ENCODE results near the gene HIGD1A.

Gene HIGD1A

DNA sequence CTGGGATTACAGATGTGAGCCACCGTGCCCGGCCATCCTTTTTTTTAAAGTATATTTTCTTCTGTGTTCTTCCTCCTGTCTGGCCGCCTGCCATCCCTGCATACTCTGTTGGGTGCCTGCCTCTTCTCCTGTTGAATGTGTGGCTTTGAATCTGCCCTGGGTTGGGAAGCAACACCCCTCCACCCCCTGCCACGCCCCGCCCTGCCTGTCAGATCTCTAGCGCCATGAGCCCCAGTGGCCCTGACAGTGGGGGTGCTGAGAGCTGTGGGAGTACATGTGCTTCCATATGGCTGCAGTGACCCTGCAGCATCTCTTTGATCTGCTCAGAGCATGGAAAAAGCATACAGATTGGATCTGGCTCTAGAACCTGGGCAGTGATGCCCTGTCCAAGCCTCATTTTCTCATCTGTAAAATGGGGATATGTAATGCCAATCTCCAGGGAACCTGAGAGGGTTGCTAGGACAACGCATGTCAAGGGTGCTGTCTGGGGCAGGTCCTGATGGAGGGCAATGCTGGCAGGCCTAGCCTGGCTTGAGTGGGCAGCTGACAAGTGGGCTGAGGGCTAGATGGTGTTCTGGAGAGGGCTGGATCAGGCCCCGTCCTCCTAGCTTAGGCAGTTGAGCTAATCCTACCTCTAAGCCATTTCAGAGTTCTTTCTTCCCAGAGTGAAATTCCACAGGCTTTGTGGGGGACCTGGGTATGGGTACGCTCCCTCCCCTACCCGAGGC, 55.1 kb downstream of the HIGD1A start:
- FAIRE-seq (no peak), DNase-seq (ENCODE audit: insufficient read length, low spot score) (no peak)
- TF ChIP-seq POLR2A (IDR thresholded peaks at IDR 0.05; ENCODE audit: low read depth, low read length), result no peak

DNA sequence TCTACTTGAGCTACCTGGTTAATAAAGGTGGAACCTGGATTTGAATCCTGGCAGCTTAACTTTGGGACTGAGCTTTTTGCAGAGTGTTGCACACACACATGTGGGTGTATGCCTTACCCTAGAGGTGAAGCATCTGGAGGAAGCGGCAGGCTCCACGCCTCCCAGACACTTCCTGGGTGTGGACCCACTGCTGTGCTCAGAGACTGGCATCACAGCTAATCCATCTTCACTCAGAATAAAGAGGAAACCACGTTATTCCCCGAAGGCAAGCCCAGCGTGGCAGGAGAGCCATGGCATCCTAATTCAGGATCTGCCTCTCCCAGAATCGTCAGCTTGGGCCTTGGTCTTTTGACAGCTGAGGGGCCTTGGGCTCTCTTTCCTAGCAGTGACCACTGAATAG, 56.7 kb downstream of the HIGD1A start:
- no peak for TF ChIP-seq POLR2A (IDR thresholded peaks at IDR 0.05; ENCODE audit: low read depth, low read length)
- FAIRE-seq (no peak), DNase-seq (ENCODE audit: insufficient read length, low spot score) (no peak)

DNA sequence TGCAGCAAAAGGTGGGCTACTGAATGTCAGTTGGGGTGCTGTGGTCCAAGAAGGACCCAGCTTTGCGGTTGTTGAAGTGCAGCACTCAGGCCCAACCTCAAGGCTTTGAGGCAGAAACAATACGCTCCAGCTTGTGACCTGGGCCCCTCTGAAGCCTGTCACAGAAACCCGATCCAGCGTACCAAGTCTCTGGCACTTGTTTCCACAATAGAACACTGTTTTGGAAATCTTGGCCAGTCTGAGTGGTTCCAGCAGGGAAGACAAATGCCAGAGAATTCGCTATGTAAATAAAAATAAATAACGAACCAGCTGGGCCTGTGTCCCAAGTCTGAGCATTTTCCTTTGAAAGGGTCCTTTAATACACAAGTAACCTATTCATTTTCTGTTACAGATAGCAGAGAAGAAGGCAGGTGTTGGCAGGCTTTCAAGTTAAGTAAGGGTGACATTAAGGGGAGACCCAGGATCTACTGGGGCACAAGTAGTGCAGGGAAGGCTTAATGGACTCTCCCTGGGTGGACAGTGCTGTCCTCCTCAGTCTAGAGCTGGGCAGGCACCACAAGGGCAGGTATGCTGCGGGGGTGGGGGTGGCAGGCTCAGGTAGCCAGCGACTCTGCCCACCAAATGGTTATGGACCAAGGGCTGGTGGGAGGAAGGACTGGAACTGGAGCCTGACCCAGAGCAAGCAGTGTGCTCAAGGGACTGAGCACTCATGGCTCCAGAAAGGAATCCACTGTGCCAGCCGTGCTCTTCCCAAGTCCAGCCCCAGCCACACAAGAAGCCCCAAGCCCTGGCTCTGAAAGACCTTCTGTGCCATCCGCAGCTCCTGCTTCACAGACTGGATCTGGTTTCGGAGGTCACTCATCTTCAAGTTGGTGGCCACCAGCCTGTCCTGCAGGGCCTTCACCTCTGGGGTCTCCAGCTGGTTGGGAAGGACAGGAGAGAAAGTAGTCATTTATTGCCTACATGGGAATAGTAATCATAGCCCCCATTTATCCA, 57.5 kb downstream of the HIGD1A start:
- DNase-seq (ENCODE audit: insufficient read length, low spot score) (no peak), FAIRE-seq (no peak)
- TF ChIP-seq POLR2A (IDR thresholded peaks at IDR 0.05; ENCODE audit: low read depth, low read length), result no peak

DNA sequence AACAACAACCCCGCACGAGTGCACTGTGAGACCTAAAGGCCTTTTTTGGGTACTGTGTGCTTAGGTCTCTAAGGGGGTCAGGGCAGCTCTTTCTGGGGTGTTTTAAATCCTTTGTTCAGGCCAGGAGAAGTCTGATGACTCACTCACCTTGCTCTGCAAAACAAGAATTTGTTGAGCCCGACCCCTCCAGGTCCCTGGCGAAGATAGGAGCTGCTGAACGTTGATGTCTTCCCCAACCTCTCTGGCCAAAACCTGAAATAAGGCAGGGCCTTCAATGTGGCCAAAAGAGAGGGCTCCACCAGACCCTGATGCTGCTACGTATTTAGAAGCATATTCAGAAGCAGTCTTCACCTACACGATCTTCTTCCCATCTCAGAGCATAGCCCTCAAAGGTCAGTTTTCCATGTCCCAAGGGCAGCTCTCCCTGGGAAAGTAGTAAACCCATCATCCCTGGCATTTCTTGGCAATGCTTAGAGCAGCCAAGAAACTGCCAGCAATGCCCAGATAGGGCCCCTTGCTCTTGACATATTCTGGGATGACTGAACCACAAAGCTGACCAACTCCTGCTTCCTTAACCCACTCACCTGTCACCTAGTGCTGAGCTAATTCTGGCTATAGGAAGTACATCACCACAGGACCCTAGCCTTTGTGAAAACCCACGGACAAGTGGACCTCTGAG, 58.4 kb downstream of the HIGD1A start:
- TF ChIP-seq POLR2A (IDR thresholded peaks at IDR 0.05; ENCODE audit: low read depth, low read length), result no peak
- no peak for FAIRE-seq
- no peak for DNase-seq (ENCODE audit: insufficient read length, low spot score)

DNA sequence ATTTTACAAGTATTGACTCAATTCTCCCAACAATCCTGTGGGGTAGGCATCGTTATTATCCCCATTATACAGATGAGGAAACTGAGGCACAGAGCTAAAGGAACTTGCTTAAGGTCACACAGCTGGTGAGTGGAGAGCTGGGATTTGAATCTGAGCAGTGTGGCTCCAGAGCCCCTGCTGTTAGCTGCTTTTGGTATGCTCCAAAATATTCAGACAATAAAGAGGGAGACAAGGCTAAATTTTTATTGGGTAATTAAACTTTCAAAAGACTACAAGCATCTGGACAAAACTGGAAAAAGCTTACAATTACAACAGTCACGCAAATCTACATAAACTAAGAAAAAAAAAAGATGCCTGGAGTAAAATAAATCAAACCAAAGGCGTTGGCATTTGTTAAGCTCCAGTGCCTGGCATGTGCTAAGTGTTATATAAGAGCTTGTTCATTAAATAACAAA, 59.0 kb downstream of the HIGD1A start:
- no peak for FAIRE-seq
- TF ChIP-seq POLR2A (IDR thresholded peaks at IDR 0.05; ENCODE audit: low read depth, low read length), result no peak
- no peak for DNase-seq (ENCODE audit: insufficient read length, low spot score)

DNA sequence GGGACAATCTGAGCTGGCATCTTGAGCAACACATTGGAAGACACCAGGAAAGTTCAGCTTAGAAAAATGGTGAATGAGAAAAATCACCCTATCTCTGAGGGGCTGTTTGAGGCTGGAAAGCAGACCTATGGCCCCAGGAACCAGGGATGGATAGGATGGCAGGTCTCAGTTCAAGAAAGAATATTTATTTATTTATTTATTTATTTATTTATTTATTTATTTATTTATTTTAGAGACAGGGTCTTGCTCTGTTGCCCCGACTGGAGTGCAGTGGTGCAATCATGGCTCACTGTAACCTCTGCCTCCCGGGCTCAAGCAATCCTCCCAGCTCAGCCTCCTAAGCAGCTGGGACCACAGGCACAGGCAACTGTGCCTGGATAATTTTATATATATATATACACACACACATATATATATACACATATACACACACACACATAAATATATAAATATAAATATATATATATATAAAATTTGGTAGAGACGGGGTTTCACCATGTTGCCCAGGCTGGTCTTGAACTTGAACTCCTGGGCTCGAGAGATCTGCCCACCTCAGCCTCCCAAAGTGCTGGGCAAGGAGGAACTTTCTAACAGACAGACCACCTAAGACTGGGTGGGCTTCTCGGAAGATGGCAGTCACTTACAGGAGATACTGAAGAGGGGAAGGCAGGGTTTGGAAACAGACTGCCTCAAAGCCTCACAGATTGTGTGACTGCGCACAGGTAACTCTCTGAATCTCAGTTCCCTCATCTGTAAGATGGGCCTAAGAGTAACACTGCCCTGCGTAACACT, 60.9 kb downstream of the HIGD1A start:
- DNase-seq (ENCODE audit: insufficient read length, low spot score) (no peak), FAIRE-seq (no peak)
- TF ChIP-seq POLR2A (IDR thresholded peaks at IDR 0.05; ENCODE audit: low read depth, low read length), result no peak

DNA sequence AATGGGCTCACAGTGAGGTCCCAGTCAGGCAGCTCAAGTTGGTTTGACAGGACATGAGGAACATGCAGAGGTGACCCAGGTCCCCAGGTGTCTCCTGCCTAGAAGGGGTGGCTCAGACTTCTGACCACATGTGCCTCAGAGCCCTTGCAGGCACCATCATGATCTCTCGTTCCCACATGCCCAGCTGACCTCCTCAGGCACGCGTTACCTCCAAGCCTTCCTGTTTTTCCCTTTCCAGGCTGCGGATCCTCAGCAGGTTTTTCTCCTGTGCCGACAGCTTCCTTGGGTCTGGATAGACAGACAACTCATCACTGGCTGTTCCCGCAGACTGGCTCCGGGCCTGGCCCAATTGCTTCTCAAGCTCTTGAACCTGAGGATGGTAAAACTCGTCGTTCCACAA, 61.6 kb downstream of the HIGD1A start:
- no peak for TF ChIP-seq POLR2A (IDR thresholded peaks at IDR 0.05; ENCODE audit: low read depth, low read length)
- no peak for FAIRE-seq
- no peak for DNase-seq (ENCODE audit: insufficient read length, low spot score)

DNA sequence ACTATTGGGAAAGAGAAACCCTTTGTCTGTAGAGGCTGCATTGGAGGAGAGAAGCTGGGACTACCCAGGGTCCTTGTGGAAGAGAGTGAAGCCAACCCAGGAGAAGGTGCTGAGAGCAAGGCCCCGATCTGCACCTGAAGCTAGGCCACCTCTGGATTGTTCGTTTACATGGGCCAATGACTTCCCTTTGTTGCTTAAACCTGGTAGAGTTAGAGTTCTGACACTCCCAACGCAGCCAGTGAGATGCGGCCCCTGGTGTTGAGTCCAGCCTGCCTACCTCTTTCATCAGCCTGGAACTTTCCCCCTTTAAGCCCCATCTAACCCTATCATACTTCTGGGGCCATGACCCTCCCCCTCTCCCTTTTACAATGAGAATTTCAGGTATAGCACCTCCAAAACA, 62.0 kb downstream of the HIGD1A start:
- DNase-seq (ENCODE audit: insufficient read length, low spot score), result no peak
- TF ChIP-seq POLR2A (IDR thresholded peaks at IDR 0.05; ENCODE audit: low read depth, low read length), result no peak
- no peak for FAIRE-seq

DNA sequence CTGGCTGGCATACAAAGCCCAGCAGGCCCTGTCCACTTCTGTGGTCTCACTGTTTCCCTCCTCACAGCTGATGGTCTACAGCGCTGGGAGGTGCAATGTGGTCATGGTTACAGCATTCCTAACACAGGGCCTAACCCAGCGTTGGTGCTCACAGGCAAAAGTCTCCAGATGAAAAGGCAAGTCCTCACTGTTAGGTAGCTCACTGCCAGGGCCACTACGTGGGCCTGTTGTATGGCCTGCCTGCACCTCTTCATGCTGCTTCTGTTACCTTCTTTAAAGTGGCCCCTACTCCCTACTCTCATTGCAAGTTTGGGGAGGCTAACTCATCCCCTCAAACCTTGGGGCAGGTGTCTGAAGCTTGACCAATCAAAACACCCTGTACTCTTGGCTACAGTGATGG, 62.5 kb downstream of the HIGD1A start:
- TF ChIP-seq POLR2A (IDR thresholded peaks at IDR 0.05; ENCODE audit: low read depth, low read length), result no peak
- no peak for FAIRE-seq
- no peak for DNase-seq (ENCODE audit: insufficient read length, low spot score)

DNA sequence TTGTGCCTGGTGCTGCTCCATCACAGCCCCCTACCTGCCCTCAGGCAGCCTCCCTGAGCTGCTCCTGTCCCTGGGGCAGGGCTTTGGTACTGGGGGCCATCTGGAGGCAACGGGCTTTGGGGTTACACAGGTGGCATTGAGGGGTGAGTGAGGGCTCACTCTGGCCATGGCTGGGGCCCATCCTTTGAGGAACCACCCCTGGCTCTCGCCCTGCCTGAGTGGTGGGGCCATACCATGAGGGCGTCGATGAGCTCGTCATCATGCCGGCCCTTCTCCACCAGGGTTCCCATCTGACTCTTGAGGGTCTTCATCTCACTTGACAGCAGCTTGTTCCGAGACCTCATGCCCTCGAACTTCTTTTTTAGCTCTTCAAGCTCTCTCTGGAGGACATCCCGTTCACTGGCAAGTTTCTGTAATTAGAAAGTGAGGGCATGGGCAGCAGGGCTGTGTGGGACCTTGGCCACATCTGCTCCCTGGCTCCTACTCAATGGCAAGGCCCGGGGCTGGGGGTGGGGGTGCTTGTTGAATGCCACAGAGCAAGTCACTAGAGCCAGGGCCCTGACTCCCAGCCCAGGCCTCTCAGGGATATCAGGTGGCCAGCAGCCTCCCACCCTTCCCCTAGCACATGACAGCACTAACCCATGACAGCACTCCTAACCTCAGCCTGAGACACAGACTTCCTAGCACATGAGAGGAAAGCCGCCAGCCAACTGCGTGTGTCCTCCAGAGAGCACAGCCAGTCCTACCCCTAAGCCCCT, 64.7 kb downstream of the HIGD1A start:
- FAIRE-seq, result no peak
- no peak for DNase-seq (ENCODE audit: insufficient read length, low spot score)
- no peak for TF ChIP-seq POLR2A (IDR thresholded peaks at IDR 0.05; ENCODE audit: low read depth, low read length)

DNA sequence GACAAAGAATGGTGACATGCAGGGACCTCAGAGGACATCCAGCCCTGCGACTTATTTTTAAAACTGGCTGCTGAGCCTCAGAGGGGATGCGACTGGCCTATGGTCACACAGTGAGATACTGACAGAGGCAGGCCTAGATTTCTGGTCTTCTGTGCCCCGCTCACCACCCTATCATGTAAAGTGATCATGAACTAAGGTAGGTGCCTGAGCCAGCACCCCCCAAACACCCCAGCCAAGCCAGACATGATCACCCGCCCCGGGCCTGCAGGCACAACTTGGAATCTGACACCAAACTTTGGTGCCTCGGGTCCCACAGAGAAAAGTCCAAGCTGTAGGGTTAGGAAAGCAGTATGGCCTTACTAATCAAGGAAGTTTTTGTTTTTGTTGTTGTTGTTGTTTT, 67.8 kb downstream of the HIGD1A start:
- no peak for FAIRE-seq
- DNase-seq (ENCODE audit: insufficient read length, low spot score), result no peak
- no peak for TF ChIP-seq POLR2A (IDR thresholded peaks at IDR 0.05; ENCODE audit: low read depth, low read length)

DNA sequence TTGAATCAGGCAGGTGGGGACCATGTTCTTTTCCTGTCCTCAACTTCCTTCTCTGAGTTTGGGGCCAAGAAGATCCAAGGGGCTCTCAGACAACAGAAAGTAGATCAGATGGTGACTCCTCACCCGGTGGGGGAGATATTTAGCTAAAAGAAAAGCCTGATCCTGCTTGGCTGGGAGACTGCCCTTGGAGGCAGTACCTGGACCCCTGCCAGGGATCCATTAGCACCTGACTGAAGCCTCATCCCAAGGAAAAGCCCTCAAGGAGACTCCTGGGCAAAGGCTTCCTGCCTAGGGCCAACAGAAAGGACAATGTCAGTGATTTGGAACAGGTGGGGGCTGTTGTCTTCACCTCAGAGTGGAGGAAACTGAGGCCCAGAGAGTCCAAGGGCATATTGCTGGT, 68.2 kb downstream of the HIGD1A start:
- DNase-seq (ENCODE audit: insufficient read length, low spot score) (no peak), FAIRE-seq (no peak)
- TF ChIP-seq POLR2A (IDR thresholded peaks at IDR 0.05; ENCODE audit: low read depth, low read length), result no peak

DNA sequence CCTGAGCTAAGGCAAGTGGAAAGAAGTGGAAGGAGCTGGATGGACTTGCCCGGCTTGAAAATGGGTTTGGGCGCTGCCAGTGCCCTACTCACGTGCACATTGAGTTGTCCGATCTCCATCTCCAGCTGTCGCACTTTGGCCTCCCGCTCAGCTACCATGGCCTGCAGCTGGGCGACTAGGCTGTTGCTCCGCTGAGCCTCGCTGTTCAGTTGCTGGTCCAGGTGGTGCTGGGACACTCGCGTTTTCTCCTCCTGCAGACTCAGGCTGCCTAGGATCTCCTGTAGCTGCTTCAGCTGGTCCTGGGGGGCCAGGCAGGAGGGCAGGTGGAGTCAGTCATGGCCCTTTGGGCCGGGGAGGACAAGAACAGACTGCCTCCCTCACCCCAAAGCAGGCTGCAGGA, 68.7 kb downstream of the HIGD1A start:
- FAIRE-seq (no peak), DNase-seq (ENCODE audit: insufficient read length, low spot score) (no peak)
- no peak for TF ChIP-seq POLR2A (IDR thresholded peaks at IDR 0.05; ENCODE audit: low read depth, low read length)
